ENCODE results near the gene PDE11A. TPM values are rescaled to one million over a fixed set of nuclear protein-coding genes. Genes with fewer than 3 reads are reported as not detected.

The PDE11A gene
- total RNA-seq, 1 donor from 2014 or later, result 25.6 TPM

- H3K27ac Mint-ChIP-seq, result no peak overlapping the region
- H3K36me3 Mint-ChIP-seq, result peaks cover 26% of the 10 kb centered on the region
- H3K4me3 Mint-ChIP-seq, result no peak overlapping the region
- no peak for TF ChIP-seq CTCF (IDR thresholded peaks at IDR 0.05; ENCODE audit: unreplicated experiment)
- peaks cover 4% of the 10 kb centered on the region for H3K4me1 Mint-ChIP-seq
- no peak for DNase-seq (ENCODE audit: low spot score in 2 of 2, unreplicated experiment in 2 of 2)
- peaks cover 14% of the 10 kb centered on the region for H3K9me3 Mint-ChIP-seq
- H3K27me3 Mint-ChIP-seq (ENCODE audit: low read depth), result no peaks in the 10 kb centered on the region
These were observed 432.2 kb downstream of the PDE11A start for GRCh38 chr2:177640423-177640822.

GRCh38 chr2:177639262-177639914, 433.2 kb downstream of the PDE11A start:
- Mint-ChIP-seq H3K9me3 (peaks cover 9% of the 10 kb centered on the region), H3K27me3 (ENCODE audit: low read depth) (no peaks in the 10 kb centered on the region), H3K36me3 (peaks cover 20% of the 10 kb centered on the region), H3K27ac (no peak overlapping the region), H3K4me3 (no peak overlapping the region), H3K4me1 (peaks cover 11% of the 10 kb centered on the region)
- TF ChIP-seq CTCF (IDR thresholded peaks at IDR 0.05; ENCODE audit: unreplicated experiment), result no peak
- no peak for DNase-seq (ENCODE audit: low spot score in 2 of 2, unreplicated experiment in 2 of 2)

GRCh38 chr2:177638507-177638906, 434.1 kb downstream of the PDE11A start:
- DNase-seq (ENCODE audit: low spot score in 2 of 2, unreplicated experiment in 2 of 2), result no peak
- Mint-ChIP-seq H3K4me1 (peaks cover 20% of the 10 kb centered on the region), H3K9me3 (peaks cover 9% of the 10 kb centered on the region), H3K27ac (no peak overlapping the region), H3K4me3 (no peak overlapping the region), H3K36me3 (peaks cover 12% of the 10 kb centered on the region), H3K27me3 (ENCODE audit: low read depth) (no peaks in the 10 kb centered on the region)
- TF ChIP-seq CTCF (IDR thresholded peaks at IDR 0.05; ENCODE audit: unreplicated experiment), result no peak

- H3K4me3 Mint-ChIP-seq, result no peak overlapping the region
- H3K4me1 Mint-ChIP-seq, result peaks cover 30% of the 10 kb centered on the region
- no peak for TF ChIP-seq CTCF (IDR thresholded peaks at IDR 0.05; ENCODE audit: unreplicated experiment)
- peaks cover 5% of the 10 kb centered on the region for H3K36me3 Mint-ChIP-seq
- DNase-seq (ENCODE audit: low spot score in 2 of 2, unreplicated experiment in 2 of 2), result no peak
- no peaks in the 10 kb centered on the region for H3K27me3 Mint-ChIP-seq (ENCODE audit: low read depth)
- no peaks in the 10 kb centered on the region for H3K9me3 Mint-ChIP-seq
- no peak overlapping the region for H3K27ac Mint-ChIP-seq
These were observed 435.9 kb downstream of the PDE11A start for GRCh38 chr2:177636672-177637071.

- Mint-ChIP-seq H3K4me1 (peaks cover 30% of the 10 kb centered on the region), H3K27me3 (ENCODE audit: low read depth) (no peaks in the 10 kb centered on the region), H3K9me3 (no peaks in the 10 kb centered on the region), H3K4me3 (no peak overlapping the region), H3K36me3 (peaks cover under 1% of the 10 kb centered on the region), H3K27ac (no peak overlapping the region)
- no peak for TF ChIP-seq CTCF (IDR thresholded peaks at IDR 0.05; ENCODE audit: unreplicated experiment)
- DNase-seq (ENCODE audit: low spot score in 2 of 2, unreplicated experiment in 2 of 2), result no peak
These were observed 436.9 kb downstream of the PDE11A start for GRCh38 chr2:177635696-177636095.
